Sigmoid colon (tissue), 7 donors: ENCODE results near the gene TM9SF3. TPM values are rescaled to one million over a fixed set of nuclear protein-coding genes. Genes with fewer than 3 reads are reported as not detected.
A peak's percentile ranks its signal among the peaks of the same experiment; 100 is the strongest.

Experiments
- DNase-seq: peaks from one replicate; pipeline ENCODE4 v3.0.0-alpha.2; 2019
- H3K27ac ChIP-seq, 4 donors: fragments of 200-600 bp; sonication (generic); one replicate each; pipeline ENCODE4 v1.5.1; 2016 to 2019; ENCODE audit warnings: mild to moderate bottlenecking in 1 of 4
- H3K27me3 ChIP-seq, 3 donors: fragments of 200-600 bp; sonication (generic); one replicate each; pipeline ENCODE4 v1.5.1; 2019; ENCODE audit warnings: mild to moderate bottlenecking in 1 of 3
- H3K36me3 ChIP-seq, 4 donors: fragments of 200-600 bp; sonication (generic); one replicate each; pipeline ENCODE4 v1.5.1; 2016 to 2019
- H3K4me1 ChIP-seq, 4 donors: fragments of 200-600 bp; sonication (generic); one replicate each; pipeline ENCODE4 v1.5.1; 2017 to 2019
- H3K4me3 ChIP-seq, 4 donors: fragments of 200-600 bp; sonication (generic); one replicate each; pipeline ENCODE4 v1.5.1; 2017 to 2019; ENCODE audit warnings: mild to moderate bottlenecking in 2 of 4, moderate library complexity in 1 of 4
- H3K9me3 ChIP-seq, 4 donors: fragments of 200-600 bp in 3 of 4; sonication (generic) in 3 of 4; one replicate each; pipeline versions ENCODE4 v1.5.1 to v1.6.1; 2013 to 2019
- EP300 ChIP-seq, 4 donors: sonication (generic); formaldehyde crosslinking; IDR thresholded peaks; one replicate each; pipeline ENCODE4 v1.6.1; 2017; ENCODE audit warnings: antibody characterized with exemption in 4 of 4
- POLR2A ChIP-seq, 2 donors: fragments of 450-650 bp; IDR thresholded peaks; one replicate each; pipeline ENCODE4 v1.6.1; 2016; ENCODE audit warnings: antibody characterized with exemption in 2 of 2, mild to moderate bottlenecking in 2 of 2, moderate library complexity in 2 of 2
- POLR2AphosphoS5 ChIP-seq, 4 donors: sonication (generic); formaldehyde crosslinking; IDR thresholded peaks; one replicate each; pipeline ENCODE4 v1.6.1; 2017; ENCODE audit warnings: antibody characterized with exemption in 4 of 4
- WGBS, 2 donors: extraction: QIAGEN DNeasy Blood & Tissue Kit; methylation state at CpG; one replicate each; pipeline ENCODE4 v1.1.7; 2013; 5-methylcytosine and 5-hydroxymethylcytosine counted together
- intact Hi-C: fragments of 100-400 bp; cut with DNase I; formaldehyde crosslinking; loops from one replicate; pipeline ENCODE4 v1.15.1; 2023
- polyA plus RNA-seq, 3 donors: library from polyadenylated mRNA; stranded (reverse); fragments of 200-250 nt; gene quantifications; one replicate each; pipeline ENCODE4 v1.2.3, GENCODE V29; 2013
- total RNA-seq, 4 donors: library from RNA; depleted of rRNA; stranded (reverse); fragments of >200 nt; gene quantifications; one replicate each; pipeline ENCODE4 v1.1.0, GENCODE V29; 2016
- TF ChIP-seq, protein P1 (sequence below), 4 experiments: fragments of 450-650 bp in 3 of 4; fragments of 200-600 bp in 1 of 4; IDR thresholded peaks; one replicate each; pipeline ENCODE4 v1.5.1; 2016 to 2019; ENCODE audit warnings: antibody characterized with exemption in 4 of 4, mild to moderate bottlenecking in 3 of 4, moderate library complexity in 2 of 4
- donor health status: healthy with polysubstance abuse.
- donor health status: Bipolar disorder and iron deficiency.
- donor health status: healthy.

TM9SF3 gene
- total and polyA plus RNA-seq, 7 donors = 18.5 to 115 (median 104) TPM

- TF ChIP-seq POLR2AphosphoS5 (IDR thresholded peaks at IDR 0.05) = no peak
- no peak for TF ChIP-seq POLR2A (IDR thresholded peaks at IDR 0.05)
- no peak overlapping the region for H3K4me3 ChIP-seq
- H3K36me3 ChIP-seq = no peaks in the 10 kb centered on the region
- WGBS, 2 donors = 84 to 95% methylated on average over 1 of the region's 1 CpG
- H3K9me3 ChIP-seq = no peaks in the 10 kb centered on the region
- intact Hi-C loops = no loop called here
- H3K4me1 ChIP-seq = peaks cover 0 to 3% (median 3%) of the 10 kb centered on the region in 4 donors
- no peak for DNase-seq
- no peaks in the 10 kb centered on the region for H3K27me3 ChIP-seq
- no peak overlapping the region for H3K27ac ChIP-seq
Measured at GRCh38 chr10:96625173-96625572, 38.4 kb upstream of the TM9SF3 start.

DNA sequence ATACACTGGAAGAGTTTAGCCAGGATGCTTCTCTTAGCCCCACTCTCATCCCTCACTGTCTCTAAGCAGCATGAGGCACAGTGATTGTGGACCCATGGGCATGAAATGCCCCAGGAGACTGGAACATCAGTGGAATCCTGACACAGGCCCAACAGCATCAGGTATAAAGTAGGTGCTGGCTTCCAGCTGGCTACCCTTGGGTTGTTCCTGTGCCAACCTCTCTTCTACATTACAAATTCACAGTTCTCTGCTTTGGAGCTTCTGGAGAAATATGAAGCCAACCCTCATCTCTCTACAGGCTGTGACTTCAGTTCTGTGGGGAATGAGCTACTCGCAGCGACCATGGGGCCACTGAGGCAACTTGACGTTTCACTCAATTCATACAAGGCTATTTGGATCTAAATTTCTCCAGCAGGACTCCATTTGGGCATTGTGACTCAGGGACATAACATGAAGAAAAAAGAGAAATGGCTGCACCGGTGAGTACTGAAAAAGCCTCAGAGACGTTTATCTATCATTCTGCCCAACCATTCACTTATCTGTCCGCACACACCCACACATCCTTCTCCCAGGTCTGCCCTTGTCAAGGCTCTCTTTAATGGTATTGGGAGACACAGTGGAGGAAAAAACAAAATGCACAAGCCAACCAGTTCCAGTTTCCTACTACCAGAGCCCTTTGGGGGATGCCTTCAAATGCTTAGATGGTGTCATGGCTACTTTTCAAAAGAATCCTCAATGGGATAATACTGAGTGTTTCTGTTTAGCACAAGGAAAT lies 35.4 kb upstream of the TM9SF3 start:
- H3K9me3 ChIP-seq = no peaks in the 10 kb centered on the region
- no peak for DNase-seq
- H3K4me1 ChIP-seq = peaks cover 0 to 28% (median 21%) of the 10 kb centered on the region in 4 donors
- intact Hi-C loops = loop anchor here (5.0 kb wide), 1 partner anchor 110 kb away; the partner anchor contains the start of gene TLL2
- no peak overlapping the region for H3K4me3 ChIP-seq
- H3K27ac ChIP-seq = no peak overlapping the region
- no peaks in the 10 kb centered on the region for H3K27me3 ChIP-seq
- H3K36me3 ChIP-seq = no peaks in the 10 kb centered on the region
- no peak for TF ChIP-seq POLR2AphosphoS5 (IDR thresholded peaks at IDR 0.05)
- TF ChIP-seq, protein P1, sequence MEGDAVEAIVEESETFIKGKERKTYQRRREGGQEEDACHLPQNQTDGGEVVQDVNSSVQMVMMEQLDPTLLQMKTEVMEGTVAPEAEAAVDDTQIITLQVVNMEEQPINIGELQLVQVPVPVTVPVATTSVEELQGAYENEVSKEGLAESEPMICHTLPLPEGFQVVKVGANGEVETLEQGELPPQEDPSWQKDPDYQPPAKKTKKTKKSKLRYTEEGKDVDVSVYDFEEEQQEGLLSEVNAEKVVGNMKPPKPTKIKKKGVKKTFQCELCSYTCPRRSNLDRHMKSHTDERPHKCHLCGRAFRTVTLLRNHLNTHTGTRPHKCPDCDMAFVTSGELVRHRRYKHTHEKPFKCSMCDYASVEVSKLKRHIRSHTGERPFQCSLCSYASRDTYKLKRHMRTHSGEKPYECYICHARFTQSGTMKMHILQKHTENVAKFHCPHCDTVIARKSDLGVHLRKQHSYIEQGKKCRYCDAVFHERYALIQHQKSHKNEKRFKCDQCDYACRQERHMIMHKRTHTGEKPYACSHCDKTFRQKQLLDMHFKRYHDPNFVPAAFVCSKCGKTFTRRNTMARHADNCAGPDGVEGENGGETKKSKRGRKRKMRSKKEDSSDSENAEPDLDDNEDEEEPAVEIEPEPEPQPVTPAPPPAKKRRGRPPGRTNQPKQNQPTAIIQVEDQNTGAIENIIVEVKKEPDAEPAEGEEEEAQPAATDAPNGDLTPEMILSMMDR (IDR thresholded peaks at IDR 0.05) = no peak
- TF ChIP-seq EP300 (IDR thresholded peaks at IDR 0.05) = no peak
- no peak for TF ChIP-seq POLR2A (IDR thresholded peaks at IDR 0.05)
- WGBS, 2 donors = 93 to 95% methylated on average over 6 of the region's 6 CpGs

DNA sequence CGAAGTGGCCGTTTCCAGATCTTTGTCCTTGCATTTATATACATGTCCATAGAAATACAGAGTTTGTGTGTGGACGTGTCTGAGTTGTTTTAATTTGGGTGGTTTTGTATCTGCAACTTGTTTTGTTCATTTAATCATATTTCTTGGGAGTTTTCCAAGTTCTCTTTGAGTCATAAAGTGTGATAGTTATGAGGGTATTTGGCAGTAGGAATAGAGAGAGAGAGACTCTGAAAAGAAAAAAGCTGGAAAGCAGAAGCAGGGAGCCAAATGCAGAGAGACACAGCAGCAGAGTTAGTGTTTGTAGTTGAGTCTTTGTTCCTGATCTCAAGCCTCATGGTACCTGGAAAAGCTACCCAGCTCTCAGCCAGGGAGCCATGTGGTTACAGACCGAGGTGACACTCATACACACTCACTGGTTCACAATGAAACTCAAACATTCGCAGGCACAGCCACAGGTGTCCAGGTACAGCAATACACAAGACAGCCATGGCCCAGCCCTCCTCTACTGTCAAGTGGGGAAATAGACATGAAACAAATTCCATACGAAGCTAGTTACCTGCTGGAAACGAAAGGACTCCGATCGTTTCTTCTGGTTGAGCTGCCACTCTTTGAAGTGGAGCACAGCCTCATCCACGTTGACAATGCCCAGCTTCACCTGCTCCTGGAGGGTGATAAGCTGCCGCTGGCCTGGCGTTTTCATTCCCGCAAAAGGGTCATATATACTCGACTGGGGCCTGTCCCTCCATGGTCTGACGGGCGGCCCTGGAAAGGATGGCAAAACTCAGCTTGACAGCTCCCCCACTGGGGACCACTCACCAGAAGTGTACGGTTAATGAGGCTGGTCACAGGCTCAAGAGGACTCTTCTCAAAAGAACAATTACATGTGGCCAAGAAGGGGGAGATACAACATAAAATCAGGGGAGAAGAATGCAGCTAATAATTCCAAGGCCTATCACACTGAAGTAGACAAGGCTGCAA lies 33.3 kb upstream of the TM9SF3 start:
- peaks cover 0 to 28% (median 21%) of the 10 kb centered on the region in 4 donors for H3K4me1 ChIP-seq
- no peaks in the 10 kb centered on the region for H3K9me3 ChIP-seq
- H3K27me3 ChIP-seq = no peaks in the 10 kb centered on the region
- peak overlapping the region in 3 of 4 donors; percentile 66 to 73 (median 67) for H3K27ac ChIP-seq
- no peak overlapping the region for H3K4me3 ChIP-seq
- no peaks in the 10 kb centered on the region for H3K36me3 ChIP-seq
- 42 to 71% methylated on average over 17 of the region's 17 CpGs for whole genome bisulfite sequencing, 2 donors
- TF ChIP-seq EP300 (IDR thresholded peaks at IDR 0.05) (no peak), POLR2A (IDR thresholded peaks at IDR 0.05) (no peak), POLR2AphosphoS5 (IDR thresholded peaks at IDR 0.05) (no peak)
- TF ChIP-seq, protein P1 (IDR thresholded peaks at IDR 0.05) = no peak
- intact Hi-C loops = loop anchor here (2.0 to 5.0 kb wide), 2 partner anchors 33 to 108 kb away; partner anchors contain the start of genes TLL2 and TM9SF3
- DNase-seq = no peak

DNA sequence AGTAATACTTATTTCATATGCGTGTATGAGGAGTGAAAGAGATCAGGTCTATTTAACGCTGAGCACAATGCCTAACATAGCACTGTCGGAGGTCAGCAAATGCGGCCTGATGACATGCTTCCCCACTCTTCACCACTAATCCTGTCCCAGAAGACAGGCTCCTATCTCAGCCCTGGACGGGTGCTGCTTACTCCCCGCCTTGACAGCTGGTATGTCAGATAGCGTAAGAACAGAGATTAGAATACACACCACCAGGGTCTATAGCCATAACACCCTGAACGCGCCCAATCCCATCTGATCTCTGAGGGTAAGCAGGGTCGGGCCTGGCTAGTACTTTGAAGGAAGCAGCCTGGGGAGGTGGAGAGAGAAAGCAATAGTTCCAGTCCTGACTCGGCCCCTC lies 32.3 kb upstream of the TM9SF3 start:
- Histone ChIP-seq H3K4me3 (no peak overlapping the region), H3K27me3 (no peaks in the 10 kb centered on the region), H3K9me3 (no peaks in the 10 kb centered on the region), H3K36me3 (no peaks in the 10 kb centered on the region), H3K4me1 (peaks cover 0 to 28% (median 21%) of the 10 kb centered on the region in 4 donors), H3K27ac (peak overlapping the region in 3 of 4 donors; percentile 66 to 73 (median 67))
- TF ChIP-seq POLR2AphosphoS5 (IDR thresholded peaks at IDR 0.05) = no peak
- TF ChIP-seq, protein P1 (IDR thresholded peaks at IDR 0.05) = no peak
- TF ChIP-seq EP300 (IDR thresholded peaks at IDR 0.05) = no peak
- intact Hi-C loops = loop anchor here (2.0 kb wide), 1 partner anchor 32 kb away; the partner anchor contains the start of gene TM9SF3
- DNase-seq = no peak
- WGBS, 2 donors = 70 to 89% methylated on average over 11 of the region's 11 CpGs
